HepG2 (cell line): ENCODE measurements around the gene ALDH2. TPM values are rescaled to one million over a fixed set of nuclear protein-coding genes. Genes with fewer than 3 reads are reported as not detected.

Experiments
- ARNT ChIP-seq: fragments of 450-650 bp; IDR thresholded peaks from 2 replicates; pipeline ENCODE4 v1.6.1; 2017
- GFI1 ChIP-seq: sonication (generic); formaldehyde crosslinking; IDR thresholded peaks from 2 replicates; pipeline ENCODE4 v1.5.0; 2020; ENCODE audit warnings: missing genetic modification reagents, mild to moderate bottlenecking, borderline replicate concordance
- GTF2F1 ChIP-seq: fragments of 150-350 bp; IDR thresholded peaks from 2 replicates; pipeline ENCODE4 v1.6.1; 2014; ENCODE audit warnings: low read length
- HNF4A ChIP-seq: sonication (generic); formaldehyde crosslinking; IDR thresholded peaks from 2 replicates; pipeline ENCODE4 v1.4.0; 2020; ENCODE audit warnings: missing genetic modification reagents
- HNRNPUL1 ChIP-seq: fragments of 200-400 bp; formaldehyde crosslinking; IDR thresholded peaks from 2 replicates; pipeline ENCODE4 v1.6.1; 2017; ENCODE audit warnings: low read depth, mild to moderate bottlenecking, low read length, moderate library complexity
- KAT2B ChIP-seq: fragments of 150-350 bp; IDR thresholded peaks from 2 replicates; pipeline ENCODE4 v1.6.1; 2014; ENCODE audit warnings: low read depth, low read length, borderline replicate concordance
- MED1 ChIP-seq: sonication (generic); formaldehyde crosslinking; IDR thresholded peaks from 2 replicates; pipeline ENCODE4 v1.4.0; 2020; ENCODE audit warnings: missing genetic modification reagents
- NFE2L2 ChIP-seq: fragments of 150-350 bp; IDR thresholded peaks from 2 replicates; pipeline ENCODE4 v1.6.1; 2014; ENCODE audit warnings: low read length
- NFYB ChIP-seq: sonication (generic); formaldehyde crosslinking; IDR thresholded peaks from 2 replicates; pipeline ENCODE4 v1.4.0; 2020; ENCODE audit warnings: missing genetic modification reagents
- NONO ChIP-seq, 2 experiments: fragments of 450-650 bp in 1 of 2; sonication (generic) in 1 of 2; formaldehyde crosslinking in 1 of 2; IDR thresholded peaks in 1 of 2; conservative IDR thresholded peaks in 1 of 2; 2 replicates each; pipeline versions ENCODE4 v1.6.1 to v1.8.0; 2017 to 2022; ENCODE audit warnings: mild to moderate bottlenecking in 1 of 2, missing genetic modification reagents in 1 of 2, moderate library complexity in 1 of 2
- RFXANK ChIP-seq: IDR thresholded peaks from 2 replicates; pipeline ENCODE4 v1.6.1; 2016
- ZFP90 ChIP-seq: sonication (generic); formaldehyde crosslinking; IDR thresholded peaks from 2 replicates; pipeline ENCODE4 v1.8.0; 2022; ENCODE audit warnings: missing genetic modification reagents, mild to moderate bottlenecking, inconsistent platforms, borderline replicate concordance
- ZKSCAN1 ChIP-seq: fragments of 150-350 bp; IDR thresholded peaks from 2 replicates; pipeline ENCODE4 v1.6.1; 2014; ENCODE audit warnings: low read length
- ZNF282 ChIP-seq: fragments of 450-650 bp; IDR thresholded peaks from 2 replicates; pipeline ENCODE4 v1.6.1; 2018; ENCODE audit not compliant: partially characterized antibody
- ZNF292 ChIP-seq: sonication (generic); formaldehyde crosslinking; IDR thresholded peaks from 2 replicates; pipeline ENCODE4 v1.8.1; 2022; ENCODE audit warnings: mild to moderate bottlenecking, low read depth, missing genetic modification reagents, borderline replicate concordance
- ZNF44 ChIP-seq: sonication (generic); formaldehyde crosslinking; IDR thresholded peaks from 2 replicates; pipeline ENCODE4 v1.5.1; 2020; ENCODE audit warnings: mild to moderate bottlenecking, missing genetic modification reagents
- ZNF660 ChIP-seq: sonication (generic); formaldehyde crosslinking; IDR thresholded peaks from 2 replicates; pipeline ENCODE4 v1.5.1; 2020; ENCODE audit warnings: mild to moderate bottlenecking, low read depth, missing genetic modification reagents, borderline replicate concordance
- ZNF816 ChIP-seq: sonication (generic); formaldehyde crosslinking; IDR thresholded peaks from 2 replicates; pipeline ENCODE4 v1.8.0; 2022; ENCODE audit warnings: missing genetic modification reagents, mild to moderate bottlenecking, borderline replicate concordance
- polyA plus RNA-seq, 8 experiments: library from polyadenylated mRNA; depleted of rRNA in 3 of 8; stranded (reverse) in 7 of 8; unstranded in 1 of 8; fragments of >200 nt; fragmentation: Illumina TruSeq in 4 of 8; extraction: Trizol in 4 of 8; gene quantifications; 2 replicates each; pipeline versions ENCODE4 v1.2.1 to v1.2.3, GENCODE V29; 2011 to 2016; ENCODE audit warnings: low read depth in 4 of 8, missing spikeins in 1 of 8, mixed read lengths in 1 of 8; ENCODE audit not compliant: insufficient read depth in 1 of 8
- total RNA-seq, 5 experiments: library from RNA; depleted of rRNA; stranded (reverse); fragments of >200 nt; fragmentation: Illumina TruSeq; extraction: Trizol; gene quantifications; 2 replicates each; pipeline ENCODE4 v1.2.3, GENCODE V29; 2016; ENCODE audit warnings: low read depth in 1 of 5
- TF ChIP-seq, protein P1 (sequence below): sonication (generic); formaldehyde crosslinking; IDR thresholded peaks from 2 replicates; pipeline ENCODE4 v1.5.0; 2020; ENCODE audit warnings: missing genetic modification reagents, mild to moderate bottlenecking, borderline replicate concordance
- TF ChIP-seq, protein P2 (sequence below), 2 experiments: sonication (generic) in 1 of 2; formaldehyde crosslinking in 1 of 2; IDR thresholded peaks; 2 replicates each; pipeline versions ENCODE4 v1.4.0 to v1.6.1; 2018 to 2020; ENCODE audit warnings: missing genetic modification reagents in 2 of 2, borderline replicate concordance in 1 of 2, low read depth in 1 of 2, mild to moderate bottlenecking in 1 of 2, missing biosample characterization in 1 of 2
- TF ChIP-seq, protein P3 (sequence below): sonication (generic); formaldehyde crosslinking; IDR thresholded peaks from 2 replicates; pipeline ENCODE4 v1.5.0; 2020; ENCODE audit warnings: mild to moderate bottlenecking, low read depth, missing genetic modification reagents, borderline replicate concordance
- TF ChIP-seq, protein P4 (sequence below): sonication (generic); formaldehyde crosslinking; IDR thresholded peaks from 2 replicates; pipeline ENCODE4 v1.5.1; 2020; ENCODE audit warnings: mild to moderate bottlenecking, missing genetic modification reagents, moderate library complexity

Gene ALDH2
- total and polyA plus RNA-seq, 2 of the 13 experiments (the other 11 are each of a cell fraction or from before 2014, with no cell fraction given), result 78.8 to 103 TPM

DNA sequence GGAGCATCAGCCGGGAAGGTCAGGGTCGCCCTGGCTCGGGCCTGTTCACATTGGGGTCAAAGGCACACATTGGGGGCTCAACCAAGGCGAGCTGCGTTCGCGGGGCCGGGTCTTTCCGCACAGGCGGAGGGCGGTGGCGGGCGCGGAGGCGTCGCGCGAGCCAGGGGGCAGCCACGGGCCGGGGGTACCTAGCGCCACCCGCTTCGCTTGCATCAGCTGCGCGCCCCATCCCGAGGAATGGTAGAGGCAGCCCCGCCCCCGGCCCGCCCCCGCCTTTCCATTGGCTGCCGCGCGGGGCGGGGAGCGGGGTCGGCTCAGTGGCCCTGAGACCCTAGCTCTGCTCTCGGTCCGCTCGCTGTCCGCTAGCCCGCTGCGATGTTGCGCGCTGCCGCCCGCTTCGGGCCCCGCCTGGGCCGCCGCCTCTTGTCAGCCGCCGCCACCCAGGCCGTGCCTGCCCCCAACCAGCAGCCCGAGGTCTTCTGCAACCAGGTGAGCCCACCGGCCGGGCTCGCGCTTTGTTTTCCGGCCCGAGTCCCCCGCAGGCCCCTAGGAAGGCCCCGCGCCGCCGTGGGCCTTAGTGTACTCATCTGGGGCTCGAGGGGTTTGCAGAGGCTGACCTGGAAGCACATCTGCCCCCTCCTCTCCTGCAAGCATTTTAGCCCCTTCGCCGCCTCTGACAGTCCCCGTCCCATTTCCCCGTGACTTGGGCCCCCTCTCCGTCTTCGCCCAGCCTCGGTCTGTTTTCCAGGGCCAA, at the start of gene ALDH2 (continued):
- no peak for TF ChIP-seq ARNT
- peak; percentile 30; the same call in 1 of the 2 replicates for TF ChIP-seq MED1 (CRISPR knock-in tag)
- TF ChIP-seq ZFP90 (CRISPR knock-in tag), result peak; percentile 45; the same call in 1 of the 2 replicates
- TF ChIP-seq, protein P1, sequence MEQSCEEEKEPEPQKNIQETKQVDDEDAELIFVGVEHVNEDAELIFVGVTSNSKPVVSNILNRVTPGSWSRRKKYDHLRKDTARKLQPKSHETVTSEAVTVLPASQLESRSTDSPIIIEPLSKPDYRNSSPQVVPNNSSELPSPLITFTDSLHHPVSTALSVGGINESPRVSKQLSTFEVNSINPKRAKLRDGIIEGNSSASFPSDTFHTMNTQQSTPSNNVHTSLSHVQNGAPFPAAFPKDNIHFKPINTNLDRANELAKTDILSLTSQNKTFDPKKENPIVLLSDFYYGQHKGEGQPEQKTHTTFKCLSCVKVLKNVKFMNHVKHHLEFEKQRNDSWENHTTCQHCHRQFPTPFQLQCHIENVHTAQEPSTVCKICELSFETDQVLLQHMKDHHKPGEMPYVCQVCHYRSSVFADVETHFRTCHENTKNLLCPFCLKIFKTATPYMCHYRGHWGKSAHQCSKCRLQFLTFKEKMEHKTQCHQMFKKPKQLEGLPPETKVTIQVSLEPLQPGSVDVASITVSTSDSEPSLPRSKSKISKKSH (CRISPR knock-in tag), result peak; percentile 76; the same call in 1 of the 2 replicates
- TF ChIP-seq HNRNPUL1, result no peak
- no peak for TF ChIP-seq HNF4A (CRISPR knock-in tag)
- TF ChIP-seq NFE2L2, result no peak
- no peak for TF ChIP-seq GFI1 (CRISPR knock-in tag)
- no peak for TF ChIP-seq NONO (IDR thresholded peaks at IDR 0.05)
- peak; percentile 63 for TF ChIP-seq NONO (CRISPR knock-in tag; conservative IDR thresholded peaks at IDR 0.05)
- no peak for TF ChIP-seq ZNF660 (CRISPR knock-in tag)
- TF ChIP-seq, protein P2, sequence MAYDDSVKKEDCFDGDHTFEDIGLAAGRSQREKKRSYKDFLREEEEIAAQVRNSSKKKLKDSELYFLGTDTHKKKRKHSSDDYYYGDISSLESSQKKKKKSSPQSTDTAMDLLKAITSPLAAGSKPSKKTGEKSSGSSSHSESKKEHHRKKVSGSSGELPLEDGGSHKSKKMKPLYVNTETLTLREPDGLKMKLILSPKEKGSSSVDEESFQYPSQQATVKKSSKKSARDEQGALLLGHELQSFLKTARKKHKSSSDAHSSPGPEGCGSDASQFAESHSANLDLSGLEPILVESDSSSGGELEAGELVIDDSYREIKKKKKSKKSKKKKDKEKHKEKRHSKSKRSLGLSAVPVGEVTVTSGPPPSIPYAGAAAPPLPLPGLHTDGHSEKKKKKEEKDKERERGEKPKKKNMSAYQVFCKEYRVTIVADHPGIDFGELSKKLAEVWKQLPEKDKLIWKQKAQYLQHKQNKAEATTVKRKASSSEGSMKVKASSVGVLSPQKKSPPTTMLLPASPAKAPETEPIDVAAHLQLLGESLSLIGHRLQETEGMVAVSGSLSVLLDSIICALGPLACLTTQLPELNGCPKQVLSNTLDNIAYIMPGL (CRISPR knock-in tag; IDR thresholded peaks at IDR 0.05; ENCODE audit: borderline replicate concordance in 1 of 2, low read depth in 1 of 2), result peak in 1 of 2 experiments; percentile 81; a peak in 1 of 4 replicates
- no peak for TF ChIP-seq RFXANK (CRISPR knock-in tag)
- TF ChIP-seq ZNF44 (CRISPR knock-in tag), result 0 out of 2 replicates have a peak, but pooled peaks have one; percentile 45
- TF ChIP-seq KAT2B, result no peak
- TF ChIP-seq ZNF282, result no peak
- TF ChIP-seq, protein P3, sequence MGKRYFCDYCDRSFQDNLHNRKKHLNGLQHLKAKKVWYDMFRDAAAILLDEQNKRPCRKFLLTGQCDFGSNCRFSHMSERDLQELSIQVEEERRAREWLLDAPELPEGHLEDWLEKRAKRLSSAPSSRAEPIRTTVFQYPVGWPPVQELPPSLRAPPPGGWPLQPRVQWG (CRISPR knock-in tag), result no peak
- no peak for TF ChIP-seq ZKSCAN1
- TF ChIP-seq GTF2F1, result no peak
- TF ChIP-seq ZNF816 (CRISPR knock-in tag), result peak; percentile 69; the same call in 1 of the 2 replicates
- no peak for TF ChIP-seq ZNF292
- peak; percentile 82 for TF ChIP-seq NFYB (CRISPR knock-in tag)
- TF ChIP-seq, protein P4, sequence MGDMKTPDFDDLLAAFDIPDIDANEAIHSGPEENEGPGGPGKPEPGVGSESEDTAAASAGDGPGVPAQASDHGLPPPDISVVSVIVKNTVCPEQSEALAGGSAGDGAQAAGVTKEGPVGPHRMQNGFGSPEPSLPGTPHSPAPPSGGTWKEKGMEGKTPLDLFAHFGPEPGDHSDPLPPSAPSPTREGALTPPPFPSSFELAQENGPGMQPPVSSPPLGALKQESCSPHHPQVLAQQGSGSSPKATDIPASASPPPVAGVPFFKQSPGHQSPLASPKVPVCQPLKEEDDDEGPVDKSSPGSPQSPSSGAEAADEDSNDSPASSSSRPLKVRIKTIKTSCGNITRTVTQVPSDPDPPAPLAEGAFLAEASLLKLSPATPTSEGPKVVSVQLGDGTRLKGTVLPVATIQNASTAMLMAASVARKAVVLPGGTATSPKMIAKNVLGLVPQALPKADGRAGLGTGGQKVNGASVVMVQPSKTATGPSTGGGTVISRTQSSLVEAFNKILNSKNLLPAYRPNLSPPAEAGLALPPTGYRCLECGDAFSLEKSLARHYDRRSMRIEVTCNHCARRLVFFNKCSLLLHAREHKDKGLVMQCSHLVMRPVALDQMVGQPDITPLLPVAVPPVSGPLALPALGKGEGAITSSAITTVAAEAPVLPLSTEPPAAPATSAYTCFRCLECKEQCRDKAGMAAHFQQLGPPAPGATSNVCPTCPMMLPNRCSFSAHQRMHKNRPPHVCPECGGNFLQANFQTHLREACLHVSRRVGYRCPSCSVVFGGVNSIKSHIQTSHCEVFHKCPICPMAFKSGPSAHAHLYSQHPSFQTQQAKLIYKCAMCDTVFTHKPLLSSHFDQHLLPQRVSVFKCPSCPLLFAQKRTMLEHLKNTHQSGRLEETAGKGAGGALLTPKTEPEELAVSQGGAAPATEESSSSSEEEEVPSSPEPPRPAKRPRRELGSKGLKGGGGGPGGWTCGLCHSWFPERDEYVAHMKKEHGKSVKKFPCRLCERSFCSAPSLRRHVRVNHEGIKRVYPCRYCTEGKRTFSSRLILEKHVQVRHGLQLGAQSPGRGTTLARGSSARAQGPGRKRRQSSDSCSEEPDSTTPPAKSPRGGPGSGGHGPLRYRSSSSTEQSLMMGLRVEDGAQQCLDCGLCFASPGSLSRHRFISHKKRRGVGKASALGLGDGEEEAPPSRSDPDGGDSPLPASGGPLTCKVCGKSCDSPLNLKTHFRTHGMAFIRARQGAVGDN (CRISPR knock-in tag), result peak; percentile 94
